HG02610 (cell line): ENCODE results near the gene MUC6.

Source experiments
- ATAC-seq: cut with Tn5 transposase; IDR thresholded peaks from one replicate; pipeline ENCODE4 v1.9.1; 2021; ENCODE audit warnings: mild to moderate bottlenecking, moderate library complexity; ENCODE audit not compliant: unreplicated experiment

The MUC6 gene

GRCh38 chr11:1036303-1036923, at the start of gene MUC6:
MUC6 (minus strand) TSS chr11:1036718; CDS start chr11:1036655, 63 bp downstream.
- no peak for ATAC-seq

- ATAC-seq: no peak
These were observed 49.1 kb upstream of the MUC6 start for GRCh38 chr11:1085440-1086170.

GRCh38 chr11:1084561-1085439, 48.3 kb upstream of the MUC6 start:
- ATAC-seq: no peak

GRCh38 chr11:1083621-1084551, 47.4 kb upstream of the MUC6 start:
- ATAC-seq: no peak

GRCh38 chr11:1082728-1083620, 46.5 kb upstream of the MUC6 start:
- ATAC-seq: no peak

- ATAC-seq: no peak
These were observed 45.8 kb upstream of the MUC6 start for GRCh38 chr11:1082346-1082727.

- no peak for ATAC-seq
These were observed 45.2 kb upstream of the MUC6 start for GRCh38 chr11:1081601-1082311.

GRCh38 chr11:1078191-1078601, 41.7 kb upstream of the MUC6 start:
- no peak for ATAC-seq

GRCh38 chr11:1077417-1078119, 41.0 kb upstream of the MUC6 start:
- no peak for ATAC-seq

- ATAC-seq: no peak
These were observed 40.5 kb upstream of the MUC6 start for GRCh38 chr11:1077033-1077416.

GRCh38 chr11:1076061-1076665, 39.6 kb upstream of the MUC6 start:
- ATAC-seq: no peak

- ATAC-seq: no peak
These were observed 38.9 kb upstream of the MUC6 start for GRCh38 chr11:1075341-1075911.

- ATAC-seq: no peak
These were observed 38.0 kb upstream of the MUC6 start, which contains the start of gene MUC2 for GRCh38 chr11:1074244-1075221. MUC2 (plus strand) TSS chr11:1074874.

- no peak for ATAC-seq
These were observed 37.3 kb upstream of the MUC6 start for GRCh38 chr11:1073851-1074243.

- no peak for ATAC-seq
These were observed 36.8 kb upstream of the MUC6 start for GRCh38 chr11:1073261-1073724.

- no peak for ATAC-seq
These were observed 36.3 kb upstream of the MUC6 start for GRCh38 chr11:1072821-1073231.
